GM23338 (cell line): Measurements from ENCODE around the gene FCRL3. TPM values are rescaled to one million over a fixed set of nuclear protein-coding genes. Genes with fewer than 3 reads are reported as not detected.

Experiments
- ATAC-seq: fragments of 200-7000 bp; cut with Tn5 transposase; 3 replicates; pipeline ENCODE4 v1.9.1; 2020
- DNase-seq: peaks from one replicate; pipeline ENCODE4 v3.0.0-alpha.2; 2015; ENCODE audit warnings: low spot score
- H2AFZ ChIP-seq: fragments of 200-600 bp; sonication (generic); 2 replicates; pipeline ENCODE4 v1.8.0; 2016; ENCODE audit warnings: antibody characterized with exemption, mild to moderate bottlenecking, moderate library complexity
- H3F3A ChIP-seq: fragments of 200-600 bp; sonication (generic); replicated peaks from 2 replicates; pipeline ENCODE4 v1.8.0; 2017; ENCODE audit warnings: antibody characterized with exemption, mixed run types, low read depth
- H3K27ac ChIP-seq: fragments of 200-600 bp; sonication (generic); 2 replicates; pipeline ENCODE4 v1.6.1; 2016; ENCODE audit warnings: low read depth
- H3K27me3 ChIP-seq: fragments of 200-600 bp; sonication (generic); 2 replicates; pipeline ENCODE4 v1.8.0; 2016; ENCODE audit warnings: mild to moderate bottlenecking, mixed run types, moderate library complexity; ENCODE audit not compliant: insufficient read depth
- H3K36me3 ChIP-seq: fragments of 200-600 bp; sonication (generic); 2 replicates; pipeline ENCODE4 v1.8.0; 2016; ENCODE audit warnings: mild to moderate bottlenecking; ENCODE audit not compliant: insufficient read depth
- H3K4me1 ChIP-seq: fragments of 200-600 bp; sonication (generic); 2 replicates; pipeline ENCODE4 v1.8.0; 2016; ENCODE audit warnings: mild to moderate bottlenecking, moderate library complexity; ENCODE audit not compliant: insufficient read depth
- H3K4me2 ChIP-seq: fragments of 200-600 bp; sonication (generic); 2 replicates; pipeline ENCODE4 v1.7.1; 2017; ENCODE audit warnings: mixed run types
- H3K4me3 ChIP-seq: fragments of 200-600 bp; sonication (generic); 2 replicates; pipeline ENCODE4 v1.6.1; 2016; ENCODE audit warnings: mixed run types
- H3K79me2 ChIP-seq: fragments of 200-600 bp; sonication (generic); replicated peaks from 2 replicates; pipeline ENCODE4 v1.8.0; 2017; ENCODE audit warnings: mild to moderate bottlenecking; ENCODE audit not compliant: insufficient read depth
- H3K9me2 ChIP-seq: fragments of 200-600 bp; sonication (generic); 2 replicates; pipeline ENCODE4 v1.8.0; 2017; ENCODE audit not compliant: insufficient read depth
- H4K20me1 ChIP-seq: fragments of 200-600 bp; sonication (generic); replicated peaks from 2 replicates; pipeline ENCODE4 v1.8.0; 2017; ENCODE audit warnings: mild to moderate bottlenecking; ENCODE audit not compliant: insufficient read depth
- H3K27ac Mint-ChIP-seq: 2 replicates; pipeline ENCODE4 v1.8.0; 2020; ENCODE audit warnings: inconsistent platforms, mild to moderate bottlenecking, moderate library complexity, mixed read lengths
- H3K27me3 Mint-ChIP-seq: 3 replicates; pipeline ENCODE4 v1.8.0; 2022; ENCODE audit warnings: low read depth, mild to moderate bottlenecking, moderate library complexity, mixed read lengths, inconsistent platforms; ENCODE audit not compliant: insufficient read depth, poor library complexity
- H3K36me3 Mint-ChIP-seq: 3 replicates; pipeline ENCODE4 v1.8.0; 2021; ENCODE audit warnings: low read depth, mild to moderate bottlenecking, inconsistent platforms, moderate library complexity, mixed read lengths
- H3K4me1 Mint-ChIP-seq: 3 replicates; pipeline ENCODE4 v1.8.0; 2020; ENCODE audit warnings: mild to moderate bottlenecking, inconsistent platforms, mixed read lengths
- H3K4me3 Mint-ChIP-seq: 3 replicates; pipeline ENCODE4 v1.8.0; 2021; ENCODE audit warnings: moderate library complexity, mild to moderate bottlenecking, inconsistent platforms, mixed read lengths
- H3K9me3 Mint-ChIP-seq: 3 replicates; pipeline ENCODE4 v1.8.0; 2020; ENCODE audit warnings: moderate library complexity, mild to moderate bottlenecking, inconsistent platforms, mixed read lengths
- CREB1 ChIP-seq: fragments of 250-450 bp; sonication (Bioruptor Pico); IDR thresholded peaks from 2 replicates; pipeline ENCODE4 v1.5.0; 2020; ENCODE audit warnings: low read depth, mild to moderate bottlenecking, moderate library complexity
- ETS1 ChIP-seq: IDR thresholded peaks from 2 replicates; pipeline ENCODE4 v1.6.1; 2016; ENCODE audit warnings: antibody characterized with exemption
- EZH2 ChIP-seq: fragments of 200-600 bp; sonication (generic); IDR thresholded peaks from one replicate; pipeline ENCODE4 v1.8.0; 2017; ENCODE audit warnings: antibody characterized with exemption, mild to moderate bottlenecking, low read depth; ENCODE audit not compliant: unreplicated experiment
- EZH2phosphoT487 ChIP-seq: fragments of 200-600 bp; sonication (generic); IDR thresholded peaks from one replicate; pipeline ENCODE4 v1.8.1; 2018; ENCODE audit warnings: antibody characterized with exemption; ENCODE audit not compliant: unreplicated experiment
- JUNB ChIP-seq: IDR thresholded peaks from one replicate; pipeline ENCODE4 v1.6.1; 2016; ENCODE audit warnings: antibody characterized with exemption; ENCODE audit not compliant: unreplicated experiment
- NANOG ChIP-seq: IDR thresholded peaks from 2 replicates; pipeline ENCODE4 v1.6.1; 2016; ENCODE audit warnings: antibody characterized with exemption, borderline replicate concordance
- POLR2AphosphoS5 ChIP-seq: IDR thresholded peaks from 2 replicates; pipeline ENCODE4 v1.6.1; 2016; ENCODE audit warnings: antibody characterized with exemption, low read depth
- ZNF114 ChIP-seq: fragments of 250-450 bp; sonication (Bioruptor Pico); IDR thresholded peaks from 2 replicates; pipeline ENCODE4 v1.5.0; 2020; ENCODE audit warnings: mild to moderate bottlenecking, moderate library complexity
- ZNF331 ChIP-seq: fragments of 250-450 bp; sonication (Bioruptor Pico); IDR thresholded peaks from 2 replicates; pipeline ENCODE4 v1.5.0; 2020; ENCODE audit warnings: low read depth, mild to moderate bottlenecking, moderate library complexity
- polyA plus RNA-seq: library from polyadenylated mRNA; unstranded; fragments of >200 nt; fragmentation: Nextera tagmentation; extraction: Ambion mirVana; gene quantifications from 2 replicates; pipeline ENCODE4 v1.2.1, GENCODE V29; 2016
- total RNA-seq: library from RNA; depleted of rRNA; stranded (reverse); fragments of >200 nt; shearing (Covaris generic); gene quantifications from 2 replicates; pipeline ENCODE4 v1.2.3, GENCODE V29; 2014
- TF ChIP-seq, protein P1 (sequence below), 2 experiments: fragments of 200-600 bp in 1 of 2; sonication (generic) in 1 of 2; conservative IDR thresholded peaks; 2 replicates each; pipeline versions ENCODE4 v1.5.1 to v1.6.1; 2016 to 2017; ENCODE audit warnings: antibody characterized with exemption in 2 of 2, low read depth in 2 of 2, mild to moderate bottlenecking in 2 of 2, moderate library complexity in 1 of 2
- TF ChIP-seq, protein P2 (sequence below): fragments of 250-450 bp; sonication (Bioruptor Pico); IDR thresholded peaks from 2 replicates; pipeline ENCODE4 v1.5.0; 2020; ENCODE audit warnings: mild to moderate bottlenecking, moderate library complexity

FCRL3 gene
- total and polyA plus RNA-seq, 2 experiments from 2014 or later = not detected

DNA sequence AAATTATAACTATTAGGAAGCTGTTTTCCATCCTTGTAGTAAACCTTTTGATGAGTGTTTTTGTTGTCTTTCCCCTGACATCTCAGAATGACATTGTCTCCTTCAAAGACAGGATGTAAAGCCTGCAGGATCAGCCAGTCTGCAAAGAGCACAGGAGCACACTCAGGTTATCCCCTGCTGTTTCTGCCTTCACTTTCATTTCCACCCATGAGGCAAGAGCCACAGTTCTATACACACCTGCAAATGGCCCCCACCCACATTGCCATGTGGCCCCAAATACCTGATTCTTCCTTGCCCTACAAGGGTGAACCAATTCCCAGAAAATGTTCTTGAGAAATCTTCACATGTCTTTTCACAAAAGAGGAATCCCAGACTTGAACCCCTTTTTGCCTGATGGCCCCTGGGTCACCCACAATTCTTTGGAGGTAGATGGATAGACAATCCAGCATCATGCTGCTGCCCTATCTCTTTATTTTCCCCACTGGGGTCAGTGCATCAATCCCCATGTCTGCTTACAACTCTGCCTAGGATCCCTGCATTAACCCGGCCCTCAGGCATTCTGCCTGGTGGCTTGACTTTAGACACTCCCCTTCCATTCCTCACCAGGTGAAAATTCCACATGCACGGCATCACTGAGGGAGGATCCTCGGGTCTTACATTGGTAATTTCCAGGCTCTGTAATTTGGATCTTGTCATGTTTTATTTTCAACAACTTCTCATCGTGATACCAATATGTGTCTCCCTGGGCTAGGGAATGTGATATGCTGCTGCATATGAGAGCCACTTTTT lies 2.6 kb downstream of the FCRL3 start:
- peaks cover 3% of the 10 kb centered on the region; the same call in 1 of the 2 replicates for H3K9me2 ChIP-seq
- no peaks in the 10 kb centered on the region for H3K27me3 ChIP-seq
- no peaks in the 10 kb centered on the region for H3K79me2 ChIP-seq
- Mint-ChIP-seq H3K27ac (no peak overlapping the region), H3K4me3 (no peak overlapping the region), H3K27me3 (peaks cover 1% of the 10 kb centered on the region), H3K4me1 (peaks cover 12% of the 10 kb centered on the region), H3K36me3 (no peaks in the 10 kb centered on the region), H3K9me3 (no peaks in the 10 kb centered on the region; the same call in 2 of the 3 replicates)
- no peak for TF ChIP-seq CREB1
- TF ChIP-seq, protein P1, sequence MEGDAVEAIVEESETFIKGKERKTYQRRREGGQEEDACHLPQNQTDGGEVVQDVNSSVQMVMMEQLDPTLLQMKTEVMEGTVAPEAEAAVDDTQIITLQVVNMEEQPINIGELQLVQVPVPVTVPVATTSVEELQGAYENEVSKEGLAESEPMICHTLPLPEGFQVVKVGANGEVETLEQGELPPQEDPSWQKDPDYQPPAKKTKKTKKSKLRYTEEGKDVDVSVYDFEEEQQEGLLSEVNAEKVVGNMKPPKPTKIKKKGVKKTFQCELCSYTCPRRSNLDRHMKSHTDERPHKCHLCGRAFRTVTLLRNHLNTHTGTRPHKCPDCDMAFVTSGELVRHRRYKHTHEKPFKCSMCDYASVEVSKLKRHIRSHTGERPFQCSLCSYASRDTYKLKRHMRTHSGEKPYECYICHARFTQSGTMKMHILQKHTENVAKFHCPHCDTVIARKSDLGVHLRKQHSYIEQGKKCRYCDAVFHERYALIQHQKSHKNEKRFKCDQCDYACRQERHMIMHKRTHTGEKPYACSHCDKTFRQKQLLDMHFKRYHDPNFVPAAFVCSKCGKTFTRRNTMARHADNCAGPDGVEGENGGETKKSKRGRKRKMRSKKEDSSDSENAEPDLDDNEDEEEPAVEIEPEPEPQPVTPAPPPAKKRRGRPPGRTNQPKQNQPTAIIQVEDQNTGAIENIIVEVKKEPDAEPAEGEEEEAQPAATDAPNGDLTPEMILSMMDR (conservative IDR thresholded peaks at IDR 0.05; ENCODE audit: low read depth in 2 of 2) = no peak
- TF ChIP-seq ETS1 = no peak
- no peak for TF ChIP-seq JUNB
- TF ChIP-seq ZNF114 (CRISPR knock-in tag) = no peak
- TF ChIP-seq, protein P2, sequence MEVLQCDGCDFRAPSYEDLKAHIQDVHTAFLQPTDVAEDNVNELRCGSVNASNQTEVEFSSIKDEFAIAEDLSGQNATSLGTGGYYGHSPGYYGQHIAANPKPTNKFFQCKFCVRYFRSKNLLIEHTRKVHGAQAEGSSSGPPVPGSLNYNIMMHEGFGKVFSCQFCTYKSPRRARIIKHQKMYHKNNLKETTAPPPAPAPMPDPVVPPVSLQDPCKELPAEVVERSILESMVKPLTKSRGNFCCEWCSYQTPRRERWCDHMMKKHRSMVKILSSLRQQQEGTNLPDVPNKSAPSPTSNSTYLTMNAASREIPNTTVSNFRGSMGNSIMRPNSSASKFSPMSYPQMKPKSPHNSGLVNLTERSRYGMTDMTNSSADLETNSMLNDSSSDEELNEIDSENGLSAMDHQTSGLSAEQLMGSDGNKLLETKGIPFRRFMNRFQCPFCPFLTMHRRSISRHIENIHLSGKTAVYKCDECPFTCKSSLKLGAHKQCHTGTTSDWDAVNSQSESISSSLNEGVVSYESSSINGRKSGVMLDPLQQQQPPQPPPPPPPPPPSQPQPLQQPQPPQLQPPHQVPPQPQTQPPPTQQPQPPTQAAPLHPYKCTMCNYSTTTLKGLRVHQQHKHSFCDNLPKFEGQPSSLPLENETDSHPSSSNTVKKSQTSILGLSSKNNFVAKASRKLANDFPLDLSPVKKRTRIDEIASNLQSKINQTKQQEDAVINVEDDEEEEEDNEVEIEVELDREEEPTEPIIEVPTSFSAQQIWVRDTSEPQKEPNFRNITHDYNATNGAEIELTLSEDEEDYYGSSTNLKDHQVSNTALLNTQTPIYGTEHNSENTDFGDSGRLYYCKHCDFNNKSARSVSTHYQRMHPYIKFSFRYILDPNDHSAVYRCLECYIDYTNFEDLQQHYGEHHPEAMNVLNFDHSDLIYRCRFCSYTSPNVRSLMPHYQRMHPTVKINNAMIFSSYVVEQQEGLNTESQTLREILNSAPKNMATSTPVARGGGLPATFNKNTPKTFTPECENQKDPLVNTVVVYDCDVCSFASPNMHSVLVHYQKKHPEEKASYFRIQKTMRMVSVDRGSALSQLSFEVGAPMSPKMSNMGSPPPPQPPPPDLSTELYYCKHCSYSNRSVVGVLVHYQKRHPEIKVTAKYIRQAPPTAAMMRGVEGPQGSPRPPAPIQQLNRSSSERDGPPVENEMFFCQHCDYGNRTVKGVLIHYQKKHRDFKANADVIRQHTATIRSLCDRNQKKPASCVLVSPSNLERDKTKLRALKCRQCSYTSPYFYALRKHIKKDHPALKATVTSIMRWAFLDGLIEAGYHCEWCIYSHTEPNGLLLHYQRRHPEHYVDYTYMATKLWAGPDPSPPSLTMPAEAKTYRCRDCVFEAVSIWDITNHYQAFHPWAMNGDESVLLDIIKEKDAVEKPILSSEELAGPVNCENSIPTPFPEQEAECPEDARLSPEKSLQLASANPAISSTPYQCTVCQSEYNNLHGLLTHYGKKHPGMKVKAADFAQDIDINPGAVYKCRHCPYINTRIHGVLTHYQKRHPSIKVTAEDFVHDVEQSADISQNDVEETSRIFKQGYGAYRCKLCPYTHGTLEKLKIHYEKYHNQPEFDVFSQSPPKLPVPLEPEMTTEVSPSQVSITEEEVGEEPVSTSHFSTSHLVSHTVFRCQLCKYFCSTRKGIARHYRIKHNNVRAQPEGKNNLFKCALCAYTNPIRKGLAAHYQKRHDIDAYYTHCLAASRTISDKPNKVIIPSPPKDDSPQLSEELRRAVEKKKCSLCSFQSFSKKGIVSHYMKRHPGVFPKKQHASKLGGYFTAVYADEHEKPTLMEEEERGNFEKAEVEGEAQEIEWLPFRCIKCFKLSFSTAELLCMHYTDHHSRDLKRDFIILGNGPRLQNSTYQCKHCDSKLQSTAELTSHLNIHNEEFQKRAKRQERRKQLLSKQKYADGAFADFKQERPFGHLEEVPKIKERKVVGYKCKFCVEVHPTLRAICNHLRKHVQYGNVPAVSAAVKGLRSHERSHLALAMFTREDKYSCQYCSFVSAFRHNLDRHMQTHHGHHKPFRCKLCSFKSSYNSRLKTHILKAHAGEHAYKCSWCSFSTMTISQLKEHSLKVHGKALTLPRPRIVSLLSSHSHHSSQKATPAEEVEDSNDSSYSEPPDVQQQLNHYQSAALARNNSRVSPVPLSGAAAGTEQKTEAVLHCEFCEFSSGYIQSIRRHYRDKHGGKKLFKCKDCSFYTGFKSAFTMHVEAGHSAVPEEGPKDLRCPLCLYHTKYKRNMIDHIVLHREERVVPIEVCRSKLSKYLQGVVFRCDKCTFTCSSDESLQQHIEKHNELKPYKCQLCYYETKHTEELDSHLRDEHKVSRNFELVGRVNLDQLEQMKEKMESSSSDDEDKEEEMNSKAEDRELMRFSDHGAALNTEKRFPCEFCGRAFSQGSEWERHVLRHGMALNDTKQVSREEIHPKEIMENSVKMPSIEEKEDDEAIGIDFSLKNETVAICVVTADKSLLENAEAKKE (CRISPR knock-in tag) = no peak
- TF ChIP-seq EZH2 = no peak
- no peak for TF ChIP-seq POLR2AphosphoS5
- no peak for TF ChIP-seq EZH2phosphoT487
- no peak for TF ChIP-seq NANOG
- TF ChIP-seq ZNF331 (CRISPR knock-in tag) = no peak
- H3F3A ChIP-seq = no peaks in the 10 kb centered on the region
- H3K4me2 ChIP-seq = no peak overlapping the region
- H3K4me1 ChIP-seq = no peaks in the 10 kb centered on the region
- ATAC-seq (no peak; the same call in 2 of the 3 replicates), DNase-seq (peak; percentile 10)
- no peaks in the 10 kb centered on the region for H3K36me3 ChIP-seq
- 0 out of 2 replicates have a peak overlapping the region, but pooled peaks have one; percentile 52 for H2AFZ ChIP-seq
- H4K20me1 ChIP-seq = no peaks in the 10 kb centered on the region
- no peak overlapping the region for H3K4me3 ChIP-seq
- no peak overlapping the region for H3K27ac ChIP-seq
